ENCODE data around the gene ASB2.

The ASB2 gene

GRCh38 chr14:93946541-93947090 lies 29.8 kb downstream of the ASB2 start:
- no peak for DNase-seq

GRCh38 chr14:93946104-93946503 lies 30.3 kb downstream of the ASB2 start:
- no peak for DNase-seq

- no peak for DNase-seq
These were observed 31.3 kb downstream of the ASB2 start for GRCh38 chr14:93945070-93945399.

GRCh38 chr14:93944348-93945069 lies 31.9 kb downstream of the ASB2 start:
- no peak for DNase-seq

- no peak for DNase-seq
These were observed 32.4 kb downstream of the ASB2 start for GRCh38 chr14:93943930-93944329.

- no peak for DNase-seq
These were observed 33.3 kb downstream of the ASB2 start for GRCh38 chr14:93943052-93943451.

GRCh38 chr14:93941293-93941910 lies 35.0 kb downstream of the ASB2 start:
- no peak for DNase-seq

GRCh38 chr14:93940437-93940836 lies 35.9 kb downstream of the ASB2 start:
- DNase-seq: no peak

GRCh38 chr14:93939304-93940229 lies 36.8 kb downstream of the ASB2 start:
- peak; percentile 83 for DNase-seq

GRCh38 chr14:93938751-93939303 lies 37.5 kb downstream of the ASB2 start:
- DNase-seq: no peak

GRCh38 chr14:93937519-93937918 lies 38.9 kb downstream of the ASB2 start:
- no peak for DNase-seq

GRCh38 chr14:93936926-93937325 lies 39.4 kb downstream of the ASB2 start:
- no peak for DNase-seq

GRCh38 chr14:93936245-93936644 lies 40.1 kb downstream of the ASB2 start:
- no peak for DNase-seq

GRCh38 chr14:93935213-93935612 lies 41.2 kb downstream of the ASB2 start:
- no peak for DNase-seq

GRCh38 chr14:93932642-93933041 lies 43.7 kb downstream of the ASB2 start:
- DNase-seq: no peak

GRCh38 chr14:93930989-93931307 lies 45.4 kb downstream of the ASB2 start:
- no peak for DNase-seq

GRCh38 chr14:93930296-93930988 lies 45.9 kb downstream of the ASB2 start:
- DNase-seq: no peak

GRCh38 chr14:93929657-93930056 lies 46.7 kb downstream of the ASB2 start:
- DNase-seq: no peak

GRCh38 chr14:93929048-93929535 lies 47.3 kb downstream of the ASB2 start:
- DNase-seq: no peak

GRCh38 chr14:93928184-93929047 lies 48.0 kb downstream of the ASB2 start:
- DNase-seq: no peak

- DNase-seq: no peak
These were observed 48.6 kb downstream of the ASB2 start for GRCh38 chr14:93927800-93928145.
